Measurements from ENCODE around the gene CFAP46. TPM values are rescaled to one million over a fixed set of nuclear protein-coding genes. Genes with fewer than 3 reads are reported as not detected.

CFAP46 gene
- total and polyA plus RNA-seq, 2 of the 8 experiments (the other 6 are each of a cell fraction or from before 2014, with no cell fraction given): 2.6 to 4.8 TPM

DNA sequence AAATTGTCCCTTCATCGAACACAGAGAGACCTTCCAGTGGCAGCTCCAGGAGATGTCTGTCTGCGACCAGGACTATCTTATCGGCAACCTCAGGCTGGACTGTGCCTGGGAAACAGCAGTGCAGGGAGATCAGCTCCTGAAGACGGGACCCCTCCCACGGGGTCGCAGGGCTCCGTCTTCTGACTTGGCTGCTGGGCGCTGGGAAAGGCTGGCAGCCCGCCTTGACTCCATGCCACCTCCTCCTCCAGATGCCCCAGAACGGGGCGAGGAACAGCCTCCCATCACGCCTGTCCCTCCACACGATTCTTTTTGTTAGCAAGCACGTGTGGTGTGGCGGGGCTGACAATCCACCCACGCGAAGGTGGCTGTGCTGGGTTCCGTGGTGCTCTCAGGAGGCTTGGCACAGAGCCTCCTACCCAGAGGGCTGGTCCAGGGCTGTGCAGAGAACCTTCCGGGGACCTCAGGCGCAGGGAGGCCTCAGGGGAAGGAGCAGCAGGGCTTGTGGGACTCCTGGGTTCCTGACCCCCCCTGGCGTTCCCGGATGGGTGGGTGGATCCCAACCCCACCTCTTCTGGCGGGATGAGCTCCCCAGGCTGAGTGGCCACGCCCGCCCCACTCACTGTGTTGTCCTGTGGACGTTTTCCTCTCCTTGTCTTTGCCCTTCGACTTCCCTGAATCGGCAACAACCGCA is 108.8 kb downstream of the CFAP46 start:
- Histone ChIP-seq H3K4me2 (ENCODE audit: insufficient read depth in 1 of 2, low read depth in 2 of 2, low read length in 2 of 2) (no peak overlapping the region), H3K23ac (ENCODE audit: insufficient read length) (no peak overlapping the region), H2BK12ac (ENCODE audit: low read depth, low read length) (no peak overlapping the region), H4K20me1 (replicated peaks in 1 of 2; ENCODE audit: control insufficient read depth in 1 of 2, insufficient read depth in 2 of 2, low read length in 2 of 2) (peaks cover 0 to 3% of the 10 kb centered on the region in 2 experiments), H4K8ac (ENCODE audit: extremely low read depth, insufficient read depth, low read length) (peak overlapping the region; percentile 59), H4K91ac (replicated peaks; ENCODE audit: insufficient read length, low read length) (no peak overlapping the region), H3K27ac (ENCODE audit: low read depth, low read length) (no peak overlapping the region), H3K36me3 (ENCODE audit: control insufficient read depth in 2 of 4, insufficient read depth in 4 of 4, low read length in 3 of 4) (no peaks in the 10 kb centered on the region), H2BK5ac (ENCODE audit: low read depth, low read length) (no peak overlapping the region), H4K5ac (ENCODE audit: insufficient read length, low read depth, low read length) (no peak overlapping the region), H3K79me1 (ENCODE audit: low read depth, low read length) (no peaks in the 10 kb centered on the region), H2AK5ac (ENCODE audit: low read depth, low read length) (no peak overlapping the region), H3K14ac (ENCODE audit: insufficient read length) (no peak overlapping the region), H2BK120ac (replicated peaks; ENCODE audit: low read depth, low read length) (no peak overlapping the region), H3K4ac (replicated peaks; ENCODE audit: insufficient read length, low read depth, low read length) (no peak overlapping the region), H3K27me3 (replicated peaks in 1 of 4; ENCODE audit: control insufficient read depth in 3 of 4, extremely low read depth in 1 of 4, insufficient read depth in 3 of 4, low read length in 3 of 4) (no peaks in the 10 kb centered on the region), H3K56ac (replicated peaks; ENCODE audit: insufficient read length, low read depth, low read length) (no peak overlapping the region), H3K4me1 (replicated peaks in 1 of 4; ENCODE audit: control insufficient read depth in 3 of 4, insufficient read depth in 4 of 4, low read length in 3 of 4) (peaks cover 0 to 10% (median 4%) of the 10 kb centered on the region in 4 experiments; a peak in 5 of 7 replicates), H2BK15ac (ENCODE audit: low read length) (no peak overlapping the region), H3K9ac (replicated peaks in 1 of 4; ENCODE audit: extremely low read depth in 1 of 4, low read depth in 3 of 4, low read length in 3 of 4) (no peak overlapping the region), H3K79me2 (ENCODE audit: control insufficient read depth in 1 of 2, insufficient read depth in 2 of 2, low read length in 2 of 2) (no peaks in the 10 kb centered on the region), H2AFZ (ENCODE audit: low read length) (no peak overlapping the region), H3K23me2 (ENCODE audit: low read depth, low read length) (no peaks in the 10 kb centered on the region), H2BK20ac (ENCODE audit: low read length) (no peak overlapping the region), H3K9me3 (ENCODE audit: insufficient read depth in 2 of 2, low read depth in 1 of 2, low read length in 1 of 2) (no peaks in the 10 kb centered on the region; a peak in 1 of 4 replicates), H3K18ac (ENCODE audit: extremely low read depth, low read length) (no peak overlapping the region), H3K4me3 (ENCODE audit: extremely low read depth in 1 of 4, insufficient read depth in 2 of 4, low read depth in 3 of 4, low read length in 4 of 4) (no peak overlapping the region)
- POLR2A ChIA-PET (ENCODE audit: partially characterized antibody): no interaction called here
- CTCF ChIA-PET (ENCODE audit: partially characterized antibody): interaction anchor here (0.8 to 2.0 kb wide), 4 partner anchors 24 to 179 kb away, joined by 3 to 8 read pairs (median 4); no protein-coding TSS in a partner anchor
- FAIRE-seq (no peak), DNase-seq (ENCODE audit: low read depth in 1 of 2, low spot score in 2 of 2) (no peak)
- WGBS, 2 experiments (ENCODE audit: extremely low coverage in 1 of 2, insufficient coverage in 1 of 2, insufficient read length in 1 of 2, insufficient replicate concordance in 2 of 2, low coverage in 1 of 2, low lambda C conversion rate in 2 of 2, missing lambda C conversion rate in 1 of 2): 81% methylated on average over 21 of the region's 29 CpGs; no CpG with 5 or more reads in 1 of the 2 experiments
- TF ChIP-seq SAP30 (IDR thresholded peaks at IDR 0.05; ENCODE audit: insufficient read depth, insufficient replicate concordance, low read length): no peak
- TF ChIP-seq, protein P1, sequence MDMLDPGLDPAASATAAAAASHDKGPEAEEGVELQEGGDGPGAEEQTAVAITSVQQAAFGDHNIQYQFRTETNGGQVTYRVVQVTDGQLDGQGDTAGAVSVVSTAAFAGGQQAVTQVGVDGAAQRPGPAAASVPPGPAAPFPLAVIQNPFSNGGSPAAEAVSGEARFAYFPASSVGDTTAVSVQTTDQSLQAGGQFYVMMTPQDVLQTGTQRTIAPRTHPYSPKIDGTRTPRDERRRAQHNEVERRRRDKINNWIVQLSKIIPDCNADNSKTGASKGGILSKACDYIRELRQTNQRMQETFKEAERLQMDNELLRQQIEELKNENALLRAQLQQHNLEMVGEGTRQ (IDR thresholded peaks at IDR 0.05; ENCODE audit: low read length): no peak
